CD4-positive, alpha-beta T cell (primary cell): ENCODE data around the gene KIAA1217. TPM values are rescaled to one million over a fixed set of nuclear protein-coding genes. Genes with fewer than 3 reads are reported as not detected.

Source experiments
- ATAC-seq: fragments of 200-7000 bp; cut with Tn5 transposase; one replicate; pipeline ENCODE4 v1.10.0; 2022; ENCODE audit warnings: mild to moderate bottlenecking; ENCODE audit not compliant: poor library complexity
- CTCF ChIA-PET: fragments of 350-600 bp; sonication (Branson Sonifier 250); formaldehyde crosslinking; loops from one replicate; lab custom pipeline; 2021; ENCODE audit warnings: antibody characterized with exemption, inconsistent platforms; lab: Charles Lee
- POLR2A ChIA-PET: fragments of 350-600 bp; sonication (Branson Sonifier 250); formaldehyde crosslinking; loops from one replicate; lab custom pipeline; 2021; ENCODE audit warnings: antibody characterized with exemption, inconsistent platforms; lab: Charles Lee
- DNase-seq, 14 experiments: peaks; one replicate each; pipeline ENCODE4 v3.0.0-alpha.2; 2013 to 2020; ENCODE audit warnings: mixed read lengths in 2 of 14
- H3K27ac ChIP-seq, 2 donors: one replicate each; pipeline versions ENCODE4 v1.5.1 to v1.7.0; 2013; ENCODE audit warnings: low read length in 2 of 2, low read depth in 1 of 2, mild to moderate bottlenecking in 1 of 2
- H3K27me3 ChIP-seq, 2 experiments: 1 replicate in 1 of 2; 2 replicates in 1 of 2; pipeline versions ENCODE4 v1.6.1 to v1.7.0; 2013; ENCODE audit warnings: low read length in 2 of 2, control low read depth in 1 of 2, mild to moderate bottlenecking in 1 of 2, moderate library complexity in 1 of 2; ENCODE audit not compliant: insufficient read depth in 2 of 2, control insufficient read depth in 1 of 2
- H3K36me3 ChIP-seq: one replicate; pipeline ENCODE4 v1.6.1; 2013; ENCODE audit warnings: low read length, control low read depth; ENCODE audit not compliant: insufficient read depth
- H3K4me1 ChIP-seq: one replicate; pipeline ENCODE4 v1.6.1; 2013; ENCODE audit warnings: low read length, control low read depth; ENCODE audit not compliant: insufficient read depth
- H3K4me3 ChIP-seq: one replicate; pipeline ENCODE4 v1.5.1; 2013; ENCODE audit warnings: mild to moderate bottlenecking, low read length, moderate library complexity
- H3K9me3 ChIP-seq, 2 experiments: 1 replicate in 1 of 2; 2 replicates in 1 of 2; pipeline versions ENCODE4 v1.6.1 to v1.7.0; 2013; ENCODE audit warnings: low read length in 2 of 2, mild to moderate bottlenecking in 2 of 2, control low read depth in 1 of 2, moderate library complexity in 1 of 2; ENCODE audit not compliant: control insufficient read depth in 1 of 2, insufficient read depth in 1 of 2
- H3K27ac Mint-ChIP-seq: one replicate; pipeline ENCODE4 v1.8.0; 2020; ENCODE audit warnings: mixed read lengths
- H3K27me3 Mint-ChIP-seq: one replicate; pipeline ENCODE4 v1.8.0; 2021; ENCODE audit warnings: mixed read lengths
- H3K36me3 Mint-ChIP-seq: one replicate; pipeline ENCODE4 v1.8.0; 2021; ENCODE audit warnings: low read depth, mixed read lengths
- H3K4me1 Mint-ChIP-seq: one replicate; pipeline ENCODE4 v1.8.0; 2021; ENCODE audit warnings: low read depth, mixed read lengths
- H3K4me3 Mint-ChIP-seq: one replicate; pipeline ENCODE4 v1.8.0; 2020; ENCODE audit warnings: mild to moderate bottlenecking, mixed read lengths
- H3K9me3 Mint-ChIP-seq: one replicate; pipeline ENCODE4 v1.8.0; 2020; ENCODE audit warnings: mixed read lengths
- CTCF ChIP-seq: fragments of 200-600 bp; IDR thresholded peaks from one replicate; pipeline ENCODE4 v1.8.0; 2022; ENCODE audit warnings: antibody characterized with exemption, mild to moderate bottlenecking
- intact Hi-C, 2 experiments: fragments of 100-400 bp; cut with DNase I in 1 of 2; cut with micrococcal nuclease in 1 of 2; formaldehyde crosslinking; loops; one replicate each; pipeline versions ENCODE4 v1.15.1 to v1.9.0; 2023 to 2025; cut with DNase I, micrococcal nuclease
- total RNA-seq, 174 experiments: library from RNA in 2 of 174; stranded (reverse) in 2 of 174; gene quantifications; one replicate each; pipeline ENCODE4 v1.2.3 and lab custom pipeline; 2021 to 2026

Gene KIAA1217
- total RNA-seq, 2 experiments from 2014 or later, result not detected

- no peak overlapping the region for H3K27ac ChIP-seq
- no peaks in the 10 kb centered on the region for H3K36me3 Mint-ChIP-seq
- H3K4me1 Mint-ChIP-seq, result no peaks in the 10 kb centered on the region
- DNase-seq (no peak), ATAC-seq (no peak)
- CTCF ChIA-PET, result no interaction called here
- H3K27me3 ChIP-seq, result no peaks in the 10 kb centered on the region
- no peak overlapping the region for H3K27ac Mint-ChIP-seq
- no peaks in the 10 kb centered on the region for H3K9me3 Mint-ChIP-seq
- no peak overlapping the region for H3K4me3 Mint-ChIP-seq
- POLR2A ChIA-PET, result no interaction called here
- no peak overlapping the region for H3K4me3 ChIP-seq
- intact Hi-C loops, result no loop called here
- no peaks in the 10 kb centered on the region for H3K4me1 ChIP-seq
- H3K27me3 Mint-ChIP-seq, result no peaks in the 10 kb centered on the region
- no peak for TF ChIP-seq CTCF
- no peaks in the 10 kb centered on the region for H3K9me3 ChIP-seq
- H3K36me3 ChIP-seq, result no peaks in the 10 kb centered on the region
Measured at GRCh38 chr10:24339387-24339786, 130.4 kb downstream of the KIAA1217 start.

GRCh38 chr10:24340446-24340845, 131.5 kb downstream of the KIAA1217 start:
- no peaks in the 10 kb centered on the region for H3K9me3 Mint-ChIP-seq
- ChIA-PET POLR2A (no interaction called here), CTCF (no interaction called here)
- TF ChIP-seq CTCF, result no peak
- no peak overlapping the region for H3K27ac ChIP-seq
- H3K36me3 Mint-ChIP-seq, result no peaks in the 10 kb centered on the region
- H3K9me3 ChIP-seq, result no peaks in the 10 kb centered on the region
- H3K27me3 Mint-ChIP-seq, result no peaks in the 10 kb centered on the region
- no peak overlapping the region for H3K27ac Mint-ChIP-seq
- ATAC-seq (no peak), DNase-seq (no peak)
- H3K36me3 ChIP-seq, result no peaks in the 10 kb centered on the region
- H3K4me3 Mint-ChIP-seq, result no peak overlapping the region
- H3K4me1 Mint-ChIP-seq, result no peaks in the 10 kb centered on the region
- no peaks in the 10 kb centered on the region for H3K4me1 ChIP-seq
- intact Hi-C loops, result no loop called here
- no peak overlapping the region for H3K4me3 ChIP-seq
- H3K27me3 ChIP-seq, result no peaks in the 10 kb centered on the region

GRCh38 chr10:24340883-24341282, 131.9 kb downstream of the KIAA1217 start:
- H3K9me3 Mint-ChIP-seq, result no peaks in the 10 kb centered on the region
- no peak overlapping the region for H3K4me3 Mint-ChIP-seq
- no peaks in the 10 kb centered on the region for H3K27me3 Mint-ChIP-seq
- H3K27ac Mint-ChIP-seq, result no peak overlapping the region
- H3K27me3 ChIP-seq, result no peaks in the 10 kb centered on the region
- TF ChIP-seq CTCF, result no peak
- DNase-seq (no peak), ATAC-seq (no peak)
- H3K4me1 ChIP-seq, result no peaks in the 10 kb centered on the region
- no peaks in the 10 kb centered on the region for H3K4me1 Mint-ChIP-seq
- intact Hi-C loops, result no loop called here
- H3K9me3 ChIP-seq, result no peaks in the 10 kb centered on the region
- no peaks in the 10 kb centered on the region for H3K36me3 Mint-ChIP-seq
- no peaks in the 10 kb centered on the region for H3K36me3 ChIP-seq
- ChIA-PET POLR2A (no interaction called here), CTCF (no interaction called here)
- no peak overlapping the region for H3K27ac ChIP-seq
- no peak overlapping the region for H3K4me3 ChIP-seq
